ENCODE measurements around the gene TUT1.

DNA sequence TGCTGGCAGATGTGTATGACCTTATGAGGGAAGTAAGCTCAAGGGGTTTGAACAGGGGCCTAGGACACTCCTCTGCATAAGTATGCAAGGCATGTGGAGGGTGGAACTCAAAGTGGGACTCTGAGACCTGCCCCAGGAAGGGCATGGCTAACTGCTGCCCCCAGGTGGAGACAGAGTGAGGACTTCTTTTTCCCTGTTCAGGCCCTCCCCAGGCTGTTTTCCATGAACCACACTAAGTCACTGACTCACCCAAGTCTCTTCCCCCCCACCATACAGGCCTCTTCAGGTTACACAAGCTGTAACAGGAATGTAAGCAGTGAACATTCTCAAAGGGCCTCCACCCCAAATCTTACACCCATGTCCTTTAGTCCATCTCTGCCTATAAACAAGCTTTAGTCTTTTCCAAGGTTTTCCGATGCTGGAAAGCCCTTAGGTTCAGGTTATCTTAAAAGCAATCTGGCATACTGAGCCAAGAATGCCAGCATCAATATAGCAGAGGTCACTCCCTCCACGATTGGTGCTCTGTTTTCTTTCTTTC is 30.7 kb downstream of the TUT1 start:
- peak; percentile 72 for TF ChIP-seq CTCF (IDR thresholded peaks at IDR 0.05; ENCODE audit: borderline replicate concordance, extremely low read depth, low read length, poor library complexity, severe bottlenecking)
- no peak for TF ChIP-seq EZH2 (IDR thresholded peaks at IDR 0.05; ENCODE audit: borderline replicate concordance, low read depth, low read length, severe bottlenecking)

Data from DND-41 (cell line).